Keratinocyte (primary cell): ENCODE data around the gene TMEM107. TPM values are rescaled to one million over a fixed set of nuclear protein-coding genes. Genes with fewer than 3 reads are reported as not detected.

Experiments used
- DNase-seq: peaks from one replicate; pipeline ENCODE4 v3.0.0-alpha.2; 2011; ENCODE audit warnings: low read depth, missing footprints, low spot score
- FAIRE-seq: peaks from 2 replicates; lab custom pipeline; 2011; peaks lifted over from hg19 to GRCh38; lab: Jason Lieb, UNC
- H2AFZ ChIP-seq: 2 replicates; pipeline ENCODE4 v1.6.0; 2012; ENCODE audit warnings: low read length, control low read depth, inconsistent platforms; ENCODE audit not compliant: control insufficient read depth
- H3K27ac ChIP-seq: 2 replicates; pipeline ENCODE4 v1.5.1; 2011; ENCODE audit warnings: low read length; ENCODE audit not compliant: control insufficient read depth, insufficient read depth
- H3K27me3 ChIP-seq: 3 replicates; pipeline ENCODE4 v1.6.0; 2011; ENCODE audit warnings: low read length; ENCODE audit not compliant: control insufficient read depth, insufficient read depth; ENCODE audit errors: extremely low read depth
- H3K36me3 ChIP-seq, 2 experiments: 2 replicates in 1 of 2; 3 replicates in 1 of 2; pipeline ENCODE4 v1.5.1; 2011; ENCODE audit warnings: low read length in 2 of 2, mild to moderate bottlenecking in 1 of 2; ENCODE audit not compliant: control insufficient read depth in 2 of 2, insufficient read depth in 2 of 2; ENCODE audit errors: extremely low read depth in 1 of 2
- H3K4me1 ChIP-seq: 3 replicates; pipeline ENCODE4 v1.5.1; 2011; ENCODE audit warnings: low read length; ENCODE audit not compliant: control insufficient read depth, insufficient read depth; ENCODE audit errors: extremely low read depth
- H3K4me2 ChIP-seq: 3 replicates; pipeline ENCODE4 v1.6.0; 2011; ENCODE audit warnings: low read depth, low read length; ENCODE audit not compliant: control insufficient read depth, insufficient read depth; ENCODE audit errors: extremely low read depth
- H3K4me3 ChIP-seq, 3 experiments: fragments of 200-600 bp in 1 of 3; sonication (generic) in 1 of 3; 2 replicates in 2 of 3; 3 replicates in 1 of 3; pipeline ENCODE4 v1.5.1; 2011 to 2016; ENCODE audit warnings: low read length in 3 of 3, mild to moderate bottlenecking in 3 of 3, control low read depth in 2 of 3, inconsistent platforms in 1 of 3, low read depth in 1 of 3, mixed read lengths in 1 of 3, mixed run types in 1 of 3, moderate library complexity in 1 of 3; ENCODE audit not compliant: control insufficient read depth in 2 of 3, insufficient read depth in 2 of 3; ENCODE audit errors: extremely low read depth in 1 of 3
- H3K79me2 ChIP-seq: 2 replicates; pipeline ENCODE4 v1.6.0; 2012; ENCODE audit warnings: low read length; ENCODE audit not compliant: control insufficient read depth, insufficient read depth
- H3K9ac ChIP-seq: 3 replicates; pipeline ENCODE4 v1.6.0; 2011; ENCODE audit warnings: low read length; ENCODE audit not compliant: control insufficient read depth, insufficient read depth; ENCODE audit errors: extremely low read depth
- H3K9me1 ChIP-seq: 3 replicates; pipeline ENCODE4 v1.6.0; 2011; ENCODE audit warnings: low read length; ENCODE audit not compliant: control insufficient read depth, insufficient read depth; ENCODE audit errors: extremely low read depth
- H3K9me3 ChIP-seq: 2 replicates; pipeline ENCODE4 v1.5.1; 2012; ENCODE audit warnings: low read depth, low read length; ENCODE audit not compliant: control insufficient read depth
- H4K20me1 ChIP-seq: 3 replicates; pipeline ENCODE4 v1.6.0; 2011; ENCODE audit warnings: low read length; ENCODE audit not compliant: control insufficient read depth, insufficient read depth; ENCODE audit errors: extremely low read depth
- EZH2 ChIP-seq: IDR thresholded peaks from one replicate; pipeline ENCODE4 v1.6.1; 2012; ENCODE audit warnings: inconsistent platforms, mild to moderate bottlenecking, low read length, moderate library complexity
- dilution Hi-C: fragments of 300-500 bp; cut with MboI; formaldehyde crosslinking; loops from one replicate; pipeline ENCODE4 v1.7.0; 2020; ENCODE audit warnings: low sequenced_read_pairs; ENCODE audit not compliant: extremely low pct_ligation_motif_present
- polyA plus RNA-seq, 5 experiments: library from polyadenylated mRNA; depleted of rRNA in 3 of 5; stranded (reverse) in 3 of 5; stranded (forward) in 1 of 5; unstranded in 1 of 5; fragments of >200 nt; gene quantifications; 1 replicate in 1 of 5; 2 replicates in 3 of 5; 3 replicates in 1 of 5; pipeline versions ENCODE4 v1.2.1 to v1.2.3, GENCODE V29; 2011 to 2012; ENCODE audit warnings: missing spikeins in 2 of 5, low read depth in 1 of 5, low replicate concordance in 1 of 5
- TF ChIP-seq, protein P1 (sequence below), 3 experiments: IDR thresholded peaks in 1 of 3; conservative IDR thresholded peaks in 1 of 3; optimal IDR thresholded peaks in 1 of 3; 2 replicates in 2 of 3; 3 replicates in 1 of 3; pipeline versions ENCODE3 to v1.5.1; 2011; ENCODE audit warnings: low read length in 3 of 3, mild to moderate bottlenecking in 3 of 3, moderate library complexity in 2 of 3, control low read depth in 1 of 3, inconsistent platforms in 1 of 3; ENCODE audit not compliant: insufficient read depth in 2 of 3; ENCODE audit errors: extremely low read depth in 1 of 3

Gene TMEM107
- polyA plus RNA-seq, 1 donor (not counting 4 experiments of a cell fraction or from before 2014, with no cell fraction given), result 19.0 TPM

DNA sequence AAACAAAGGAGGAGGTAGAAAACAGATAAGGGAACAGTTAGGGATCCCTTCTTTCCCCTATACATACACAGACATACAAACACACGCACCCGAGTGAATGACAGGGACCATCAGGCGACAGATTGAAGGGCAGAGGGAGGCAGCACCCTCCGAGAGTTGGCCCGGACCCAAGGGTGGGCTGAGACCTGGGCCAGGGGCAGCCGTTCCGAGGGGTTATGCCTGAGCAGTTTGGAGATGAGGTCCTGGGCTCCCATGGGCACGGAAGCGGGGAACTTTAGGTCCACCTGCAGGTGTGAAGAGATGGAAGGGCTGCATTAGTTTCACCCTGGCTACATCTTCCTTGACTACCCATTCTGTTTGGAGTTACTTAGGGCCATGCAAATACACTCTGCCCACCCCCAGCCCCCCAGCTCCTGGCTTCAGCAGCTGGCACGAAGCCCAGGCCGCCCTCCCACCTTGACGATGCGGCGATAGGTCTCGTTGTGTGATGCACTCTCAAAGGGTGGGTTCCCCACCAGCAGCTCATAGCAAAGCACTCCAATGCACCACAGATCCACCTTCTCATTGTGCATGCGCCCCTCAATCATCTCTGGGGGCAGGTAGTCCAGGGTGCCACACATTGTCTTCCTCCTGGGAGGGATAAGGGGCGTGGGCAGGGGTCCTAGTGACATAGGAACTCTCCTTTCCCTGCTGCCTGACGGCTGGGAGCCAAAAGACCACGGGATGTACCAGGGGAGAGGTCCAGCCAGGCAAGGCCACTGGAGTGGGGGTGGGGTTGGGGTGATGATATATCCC, 28.8 kb upstream of the TMEM107 start:
- Histone ChIP-seq H3K9ac (no peak overlapping the region), H2AFZ (no peak overlapping the region), H3K27me3 (no peaks in the 10 kb centered on the region), H3K79me2 (peaks cover 26% of the 10 kb centered on the region), H4K20me1 (no peaks in the 10 kb centered on the region), H3K9me1 (no peaks in the 10 kb centered on the region), H3K4me1 (peaks cover 11% of the 10 kb centered on the region), H3K36me3 (peaks cover 0 to 9% of the 10 kb centered on the region in 2 experiments), H3K4me2 (no peak overlapping the region), H3K27ac (no peak overlapping the region), H3K4me3 (no peak overlapping the region), H3K9me3 (no peaks in the 10 kb centered on the region)
- no peak for FAIRE-seq
- no peak for DNase-seq
- dilution Hi-C loops, result no loop called here
- TF ChIP-seq, protein P1, sequence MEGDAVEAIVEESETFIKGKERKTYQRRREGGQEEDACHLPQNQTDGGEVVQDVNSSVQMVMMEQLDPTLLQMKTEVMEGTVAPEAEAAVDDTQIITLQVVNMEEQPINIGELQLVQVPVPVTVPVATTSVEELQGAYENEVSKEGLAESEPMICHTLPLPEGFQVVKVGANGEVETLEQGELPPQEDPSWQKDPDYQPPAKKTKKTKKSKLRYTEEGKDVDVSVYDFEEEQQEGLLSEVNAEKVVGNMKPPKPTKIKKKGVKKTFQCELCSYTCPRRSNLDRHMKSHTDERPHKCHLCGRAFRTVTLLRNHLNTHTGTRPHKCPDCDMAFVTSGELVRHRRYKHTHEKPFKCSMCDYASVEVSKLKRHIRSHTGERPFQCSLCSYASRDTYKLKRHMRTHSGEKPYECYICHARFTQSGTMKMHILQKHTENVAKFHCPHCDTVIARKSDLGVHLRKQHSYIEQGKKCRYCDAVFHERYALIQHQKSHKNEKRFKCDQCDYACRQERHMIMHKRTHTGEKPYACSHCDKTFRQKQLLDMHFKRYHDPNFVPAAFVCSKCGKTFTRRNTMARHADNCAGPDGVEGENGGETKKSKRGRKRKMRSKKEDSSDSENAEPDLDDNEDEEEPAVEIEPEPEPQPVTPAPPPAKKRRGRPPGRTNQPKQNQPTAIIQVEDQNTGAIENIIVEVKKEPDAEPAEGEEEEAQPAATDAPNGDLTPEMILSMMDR (optimal IDR thresholded peaks at IDR 0.05 in 1 of 3, IDR thresholded peaks at IDR 0.05 in 1 of 3, conservative IDR thresholded peaks at IDR 0.05 in 1 of 3; ENCODE audit: extremely low read depth in 1 of 3, insufficient read depth in 2 of 3, low read length in 3 of 3), result no peak
- TF ChIP-seq EZH2, result no peak

DNA sequence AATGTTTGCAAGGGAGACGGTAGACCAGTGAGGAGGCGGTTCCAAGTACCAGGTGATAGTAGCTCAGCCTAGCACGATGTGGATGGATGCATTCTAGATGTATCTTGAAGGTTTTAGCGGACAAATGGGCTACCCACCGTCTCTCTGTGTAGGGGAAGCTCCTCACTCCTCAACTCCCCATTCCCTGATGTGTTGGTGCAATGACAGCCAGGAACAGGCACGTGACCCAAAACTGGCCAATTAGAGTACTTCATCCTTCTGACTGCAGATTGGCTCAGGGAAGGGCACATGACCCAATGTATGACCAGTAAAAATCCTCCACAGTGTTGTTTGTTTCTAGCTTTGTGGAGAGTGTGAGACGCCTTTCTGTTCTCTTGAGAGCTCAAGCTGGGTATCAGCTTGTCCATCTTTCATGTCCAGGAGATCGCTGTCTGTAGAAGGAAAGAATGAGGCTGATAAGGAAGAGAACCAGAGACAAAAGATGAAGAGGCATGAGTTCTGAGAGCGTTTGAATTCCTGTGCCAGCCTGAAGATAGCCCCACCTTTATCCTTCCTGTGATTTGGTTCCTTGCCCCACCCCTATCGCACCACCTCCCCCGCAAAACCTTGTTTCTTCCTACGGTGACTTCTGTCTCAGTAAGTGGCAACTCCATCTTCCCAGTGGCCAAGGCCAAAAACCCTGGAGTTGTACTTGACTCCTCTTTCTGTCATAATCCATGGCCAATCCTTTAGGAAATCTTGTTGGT, 16.1 kb upstream of the TMEM107 start:
- Histone ChIP-seq H3K36me3 (no peaks in the 10 kb centered on the region), H3K9me3 (no peaks in the 10 kb centered on the region), H3K4me1 (peaks cover 28% of the 10 kb centered on the region), H2AFZ (peak overlapping the region; percentile 96), H3K9me1 (no peaks in the 10 kb centered on the region), H3K4me3 (peak overlapping the region; percentile 27 to 73 (median 55)), H4K20me1 (no peaks in the 10 kb centered on the region), H3K27ac (peak overlapping the region; percentile 90), H3K9ac (peak overlapping the region; percentile 81), H3K27me3 (no peaks in the 10 kb centered on the region), H3K79me2 (peaks cover 14% of the 10 kb centered on the region), H3K4me2 (peak overlapping the region; percentile 92)
- DNase-seq (no peak), FAIRE-seq (peak; percentile 91)
- dilution Hi-C loops, result no loop called here
- TF ChIP-seq, protein P1 (optimal IDR thresholded peaks at IDR 0.05 in 1 of 3, IDR thresholded peaks at IDR 0.05 in 1 of 3, conservative IDR thresholded peaks at IDR 0.05 in 1 of 3; ENCODE audit: extremely low read depth in 1 of 3, insufficient read depth in 2 of 3, low read length in 3 of 3), result no peak
- TF ChIP-seq EZH2, result no peak
